Hepatocyte (in vitro differentiated cells): Measurements from ENCODE around the gene STK32A.

Source experiments
- EZH2phosphoT487 ChIP-seq: fragments of 200-600 bp; sonication (generic); IDR thresholded peaks from one replicate; pipeline ENCODE4 v1.6.1; 2018; ENCODE audit warnings: antibody characterized with exemption, mild to moderate bottlenecking, low read depth, moderate library complexity; ENCODE audit not compliant: unreplicated experiment, severe bottlenecking
- TF ChIP-seq, protein P1 (sequence below): fragments of 200-600 bp; sonication (generic); IDR thresholded peaks from 2 replicates; pipeline ENCODE4 v1.5.1; 2016; ENCODE audit warnings: antibody characterized with exemption, mild to moderate bottlenecking; ENCODE audit not compliant: poor library complexity

DNA sequence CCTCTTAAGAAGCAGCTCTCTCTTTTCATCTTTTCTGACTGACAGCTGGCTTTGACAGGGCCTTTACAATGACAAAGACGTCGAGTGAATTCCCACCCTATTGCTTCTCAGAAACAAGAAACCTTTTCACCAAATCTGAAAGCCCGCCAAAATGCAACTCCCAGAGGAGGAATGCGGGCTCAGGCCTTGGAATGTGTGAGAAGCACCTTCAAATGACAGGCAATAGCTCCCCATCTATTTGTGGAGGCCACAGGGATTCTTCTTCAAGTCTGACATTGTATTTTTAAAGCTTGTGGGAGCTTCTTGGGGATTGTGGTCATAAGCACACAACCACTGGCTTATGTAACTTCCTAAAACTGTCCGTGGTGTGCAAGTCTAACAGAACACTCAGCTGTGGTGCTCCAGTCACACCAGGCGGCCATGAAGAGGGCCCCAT, 202.4 kb downstream of the STK32A start:
- TF ChIP-seq EZH2phosphoT487, result no peak
- TF ChIP-seq, protein P1, sequence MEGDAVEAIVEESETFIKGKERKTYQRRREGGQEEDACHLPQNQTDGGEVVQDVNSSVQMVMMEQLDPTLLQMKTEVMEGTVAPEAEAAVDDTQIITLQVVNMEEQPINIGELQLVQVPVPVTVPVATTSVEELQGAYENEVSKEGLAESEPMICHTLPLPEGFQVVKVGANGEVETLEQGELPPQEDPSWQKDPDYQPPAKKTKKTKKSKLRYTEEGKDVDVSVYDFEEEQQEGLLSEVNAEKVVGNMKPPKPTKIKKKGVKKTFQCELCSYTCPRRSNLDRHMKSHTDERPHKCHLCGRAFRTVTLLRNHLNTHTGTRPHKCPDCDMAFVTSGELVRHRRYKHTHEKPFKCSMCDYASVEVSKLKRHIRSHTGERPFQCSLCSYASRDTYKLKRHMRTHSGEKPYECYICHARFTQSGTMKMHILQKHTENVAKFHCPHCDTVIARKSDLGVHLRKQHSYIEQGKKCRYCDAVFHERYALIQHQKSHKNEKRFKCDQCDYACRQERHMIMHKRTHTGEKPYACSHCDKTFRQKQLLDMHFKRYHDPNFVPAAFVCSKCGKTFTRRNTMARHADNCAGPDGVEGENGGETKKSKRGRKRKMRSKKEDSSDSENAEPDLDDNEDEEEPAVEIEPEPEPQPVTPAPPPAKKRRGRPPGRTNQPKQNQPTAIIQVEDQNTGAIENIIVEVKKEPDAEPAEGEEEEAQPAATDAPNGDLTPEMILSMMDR, result no peak
